Measurements from ENCODE around the gene SMCHD1. TPM values are rescaled to one million over a fixed set of nuclear protein-coding genes. Genes with fewer than 3 reads are reported as not detected.
A peak's percentile ranks its signal among the peaks of the same experiment; 100 is the strongest.
"Not testable (repeated sequence)": the region's sequence is repeated elsewhere in the genome, so short reads cannot be mapped to it uniquely, and the experiment has no call there.

SMCHD1 gene
- total RNA-seq, 2 experiments from 2014 or later, result 357 to 359 TPM

- H3K27me3 Mint-ChIP-seq, result no peaks in the 10 kb centered on the region
- no peaks in the 10 kb centered on the region for H3K9me3 ChIP-seq (ENCODE audit: control insufficient read depth in 1 of 2, insufficient read depth in 1 of 2, low read length in 2 of 2)
- H3K36me3 ChIP-seq (ENCODE audit: insufficient read depth, low read length), result peaks cover 8% of the 10 kb centered on the region
- H3K36me3 Mint-ChIP-seq (ENCODE audit: low read depth), result peaks cover 57% of the 10 kb centered on the region
- H3K4me3 Mint-ChIP-seq, result peak overlapping the region; percentile 97
- H3K4me1 ChIP-seq (ENCODE audit: insufficient read depth, low read length), result peaks cover 30% of the 10 kb centered on the region
- H3K27ac Mint-ChIP-seq, result peak overlapping the region; percentile 89
- no peak for DNase-seq
- TF ChIP-seq CTCF (IDR thresholded peaks at IDR 0.05), result no peak
- no peaks in the 10 kb centered on the region for H3K27me3 ChIP-seq (ENCODE audit: control insufficient read depth in 1 of 2, insufficient read depth in 2 of 2, low read length in 2 of 2)
- H3K4me3 ChIP-seq (ENCODE audit: low read length), result peak overlapping the region; percentile 97
- CTCF ChIA-PET, result interaction anchor here (1.2 to 4.6 kb wide), 4 partner anchors 21 to 110 kb away, joined by 3 to 32 read pairs (median 7); partner anchors contain the start of genes METTL4 and NDC80
- POLR2A ChIA-PET, result interaction anchor here (0.6 to 7.7 kb wide), 35 partner anchors 8 to 948 kb away, joined by 3 to 698 read pairs (median 6); partner anchors contain the start of genes METTL4, MYL12A, MYL12B and NDC80
- H3K27ac ChIP-seq (ENCODE audit: low read depth in 1 of 2, low read length in 2 of 2), result peak overlapping the region; percentile 73 to 91
- ATAC-seq (ENCODE audit: poor library complexity), result no peak
- intact Hi-C loops (cut with DNase I, micrococcal nuclease), result loop anchor here (1.0 to 10.0 kb wide), 6 partner anchors 26 to 790 kb away; partner anchors contain the start of genes METTL4 (in 1 of the 2) and NDC80 (in 1 of the 2)
- H3K4me1 Mint-ChIP-seq (ENCODE audit: low read depth), result peaks cover 53% of the 10 kb centered on the region
- no peaks in the 10 kb centered on the region for H3K9me3 Mint-ChIP-seq
Observed at GRCh38 chr18:2656981-2657512, 1.5 kb downstream of the SMCHD1 start.

DNA sequence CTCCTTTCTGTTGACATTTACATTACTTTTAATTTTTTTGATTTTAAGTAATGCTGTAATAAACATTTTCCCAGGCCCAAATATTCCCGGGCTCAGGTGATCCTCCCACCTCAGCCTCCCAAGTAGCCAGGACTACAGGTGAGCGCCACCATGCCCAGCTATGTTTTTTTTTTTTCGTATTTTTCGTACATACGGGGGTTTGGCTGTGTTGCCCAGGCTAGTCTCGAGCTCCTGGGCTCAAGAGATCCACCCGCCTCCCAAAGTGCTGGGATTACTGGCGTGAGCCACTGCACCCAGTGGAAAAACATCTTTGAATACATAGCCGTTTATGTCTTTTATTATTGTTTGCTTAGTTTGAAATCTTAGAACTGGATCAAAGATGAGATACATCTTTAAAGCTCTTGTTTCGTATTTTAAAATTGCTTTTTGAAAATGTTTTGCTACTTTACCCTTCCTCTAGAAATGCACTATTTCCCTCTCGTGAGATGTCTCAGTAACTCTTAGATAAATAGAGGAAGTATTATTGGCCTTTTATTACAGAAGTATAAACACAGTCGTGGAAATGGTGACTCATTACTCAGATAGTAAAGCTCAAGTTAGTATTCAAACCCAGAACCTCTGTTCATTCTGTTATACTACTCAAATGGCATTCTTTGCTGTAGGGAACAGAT is 2.4 kb downstream of the SMCHD1 start:
- Mint-ChIP-seq H3K27me3 (no peaks in the 10 kb centered on the region), H3K4me1 (ENCODE audit: low read depth) (peaks cover 59% of the 10 kb centered on the region), H3K27ac (peak overlapping the region; percentile 89), H3K4me3 (peak overlapping the region; percentile 97), H3K9me3 (no peaks in the 10 kb centered on the region), H3K36me3 (ENCODE audit: low read depth) (peaks cover 62% of the 10 kb centered on the region)
- H3K4me1 ChIP-seq (ENCODE audit: insufficient read depth, low read length), result peaks cover 36% of the 10 kb centered on the region
- H3K9me3 ChIP-seq (ENCODE audit: control insufficient read depth in 1 of 2, insufficient read depth in 1 of 2, low read length in 2 of 2), result no peaks in the 10 kb centered on the region
- intact Hi-C loops (cut with DNase I, micrococcal nuclease), result loop anchor here (2.0 to 10.0 kb wide), 6 partner anchors 25 to 789 kb away; no protein-coding TSS in a partner anchor
- no peak for ATAC-seq (ENCODE audit: poor library complexity)
- ChIA-PET POLR2A (interaction anchor here (0.5 to 7.7 kb wide), 18 partner anchors 9 to 792 kb away, joined by 3 to 698 read pairs (median 4); partner anchors contain the start of genes METTL4, MYL12A, NDC80 and TGIF1), CTCF (interaction anchor here (1.1 to 4.6 kb wide), 6 partner anchors 16 to 111 kb away, joined by 3 to 32 read pairs (median 3); partner anchors contain the start of gene METTL4)
- no peak for TF ChIP-seq CTCF (IDR thresholded peaks at IDR 0.05)
- H3K4me3 ChIP-seq (ENCODE audit: low read length), result peak overlapping the region; percentile 97
- no peaks in the 10 kb centered on the region for H3K27me3 ChIP-seq (ENCODE audit: control insufficient read depth in 1 of 2, insufficient read depth in 2 of 2, low read length in 2 of 2)
- H3K27ac ChIP-seq (ENCODE audit: low read depth in 1 of 2, low read length in 2 of 2), result peak overlapping the region in 1 of 2 donors; percentile 5
- peak in 3 of 14 experiments; percentile 50 to 72 (median 53) for DNase-seq
- H3K36me3 ChIP-seq (ENCODE audit: insufficient read depth, low read length), result peaks cover 8% of the 10 kb centered on the region

DNA sequence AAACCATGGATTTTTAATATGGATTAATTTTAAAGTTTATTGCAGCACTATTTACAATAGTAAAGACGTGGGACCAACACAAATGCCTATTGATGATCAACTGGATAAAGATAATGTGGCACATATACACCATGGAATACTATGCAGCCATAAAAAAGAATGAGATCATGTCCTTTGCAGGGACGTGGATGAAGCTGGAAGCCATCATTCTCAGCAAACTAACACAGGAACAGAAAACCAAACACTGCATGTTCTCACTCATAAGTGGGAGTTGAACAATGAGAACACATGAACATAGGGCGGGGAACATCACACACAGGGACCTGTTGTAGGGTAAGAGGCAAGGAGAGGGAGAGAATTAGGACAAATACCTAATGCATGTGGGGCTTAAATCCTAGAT is 5.3 kb downstream of the SMCHD1 start:
- peak overlapping the region; percentile 2 for H3K4me3 Mint-ChIP-seq

DNA sequence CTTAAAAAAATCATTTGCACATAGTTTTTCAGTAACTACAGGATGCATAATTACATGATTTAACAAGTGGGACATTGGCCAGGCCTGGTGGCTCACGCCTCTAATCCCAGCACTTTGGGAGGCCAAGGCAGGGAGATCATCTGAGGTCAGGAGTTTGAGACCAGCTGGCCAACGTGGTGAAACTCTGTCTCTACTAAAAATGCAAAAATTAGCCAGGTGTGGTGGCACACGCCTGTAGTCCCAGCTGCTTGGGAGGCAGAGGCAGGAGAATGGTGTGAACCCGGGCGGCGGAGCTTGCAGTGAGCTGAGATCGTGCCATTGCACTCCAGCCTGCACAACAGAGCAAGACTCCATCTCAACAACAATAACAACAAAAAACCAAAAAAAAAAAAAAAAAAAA is 6.8 kb downstream of the SMCHD1 start:
- CTCF ChIA-PET; DNase-seq; H3K9me3 ChIP-seq (ENCODE audit: control insufficient read depth in 1 of 2, insufficient read depth in 1 of 2, low read length in 2 of 2); H3K27me3 Mint-ChIP-seq; H3K9me3 Mint-ChIP-seq; H3K4me3 ChIP-seq (ENCODE audit: low read length); H3K27ac ChIP-seq (ENCODE audit: low read depth in 1 of 2, low read length in 2 of 2); H3K27me3 ChIP-seq (ENCODE audit: control insufficient read depth in 1 of 2, insufficient read depth in 2 of 2, low read length in 2 of 2); intact Hi-C loops (cut with DNase I, micrococcal nuclease); ATAC-seq (ENCODE audit: poor library complexity): not testable (repeated sequence)
- Mint-ChIP-seq H3K4me1 (ENCODE audit: low read depth) (peaks cover 73% of the 10 kb centered on the region), H3K4me3 (peak overlapping the region; percentile 25), H3K27ac (peak overlapping the region; percentile 1), H3K36me3 (ENCODE audit: low read depth) (peaks cover 82% of the 10 kb centered on the region)
- Histone ChIP-seq H3K4me1 (ENCODE audit: insufficient read depth, low read length) (peaks cover 35% of the 10 kb centered on the region), H3K36me3 (ENCODE audit: insufficient read depth, low read length) (peaks cover 27% of the 10 kb centered on the region)
- POLR2A ChIA-PET, result interaction anchor here (1.2 kb wide), 1 partner anchor 104 kb away, joined by 3 read pairs; no protein-coding TSS in a partner anchor

More for the DNA sequence above, 5.3 kb downstream of the SMCHD1 start:
- POLR2A ChIA-PET; H3K27me3 Mint-ChIP-seq; intact Hi-C loops (cut with DNase I, micrococcal nuclease); H3K9me3 Mint-ChIP-seq; H3K9me3 ChIP-seq (ENCODE audit: control insufficient read depth in 1 of 2, insufficient read depth in 1 of 2, low read length in 2 of 2); H3K4me3 ChIP-seq (ENCODE audit: low read length); ATAC-seq (ENCODE audit: poor library complexity); CTCF ChIA-PET; H3K27me3 ChIP-seq (ENCODE audit: control insufficient read depth in 1 of 2, insufficient read depth in 2 of 2, low read length in 2 of 2); DNase-seq; H3K27ac ChIP-seq (ENCODE audit: low read depth in 1 of 2, low read length in 2 of 2): not testable (repeated sequence)
- peaks cover 65% of the 10 kb centered on the region for H3K4me1 Mint-ChIP-seq (ENCODE audit: low read depth)
- H3K27ac Mint-ChIP-seq, result peak overlapping the region; percentile 6
- Histone ChIP-seq H3K4me1 (ENCODE audit: insufficient read depth, low read length) (peaks cover 35% of the 10 kb centered on the region), H3K36me3 (ENCODE audit: insufficient read depth, low read length) (peaks cover 13% of the 10 kb centered on the region)
- H3K36me3 Mint-ChIP-seq (ENCODE audit: low read depth), result peaks cover 82% of the 10 kb centered on the region
